ENCODE data around the gene SLC6A13. TPM values are rescaled to one million over a fixed set of nuclear protein-coding genes. Genes with fewer than 3 reads are reported as not detected.

SLC6A13 gene
- total RNA-seq, 4 donors from 2014 or later, result 5.0 to 24.9 (median 8.8) TPM

DNA sequence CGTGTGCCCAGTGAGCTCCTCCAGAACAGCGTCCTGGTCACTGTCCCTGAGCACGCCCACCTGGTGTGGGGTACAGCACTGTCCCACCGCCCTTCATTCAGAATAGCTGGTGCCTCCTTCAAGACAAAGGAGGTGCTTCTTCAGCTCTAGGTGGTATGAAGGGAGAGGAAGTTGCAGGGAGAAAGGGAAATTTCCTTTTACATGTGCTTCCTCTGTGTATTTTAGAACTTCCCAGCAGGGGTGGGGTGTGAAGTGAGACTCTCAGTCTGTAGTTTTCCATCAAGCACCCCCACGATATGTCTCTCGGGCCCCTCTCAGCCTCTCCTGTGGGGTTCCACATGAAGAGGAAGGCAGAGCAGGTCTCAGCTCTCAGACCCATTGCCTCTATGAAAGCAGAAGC lies 47.5 kb downstream of the SLC6A13 start:
- H3K4me1 ChIP-seq, result peaks cover 36 to 53% of the 10 kb centered on the region in 2 donors
- H3K36me3 ChIP-seq, result no peaks in the 10 kb centered on the region
- H3K27ac ChIP-seq, result no peak overlapping the region
- TF ChIP-seq CTCF (IDR thresholded peaks at IDR 0.05) (no peak), POLR2A (IDR thresholded peaks at IDR 0.05) (no peak)
- no peaks in the 10 kb centered on the region for H3K27me3 ChIP-seq
- H3K9me3 ChIP-seq, result no peaks in the 10 kb centered on the region
- WGBS, 2 donors, result 85 to 90% methylated on average over 6 of the region's 6 CpGs
- intact Hi-C loops (cut with DNase I), result no loop called here
- no peak overlapping the region for H3K4me3 ChIP-seq (replicated peaks in 1 of 3)
- DNase-seq, result no peak

- DNase-seq, result peak in 1 of 2 donors; percentile 52
- TF ChIP-seq CTCF (IDR thresholded peaks at IDR 0.05) (no peak), POLR2A (IDR thresholded peaks at IDR 0.05) (no peak)
- Histone ChIP-seq H3K9me3 (no peaks in the 10 kb centered on the region), H3K4me1 (peaks cover 36 to 47% of the 10 kb centered on the region in 2 donors), H3K36me3 (no peaks in the 10 kb centered on the region), H3K27ac (peak within 1 kb of the TSS; percentile 92 to 93 (median 93)), H3K27me3 (no peaks in the 10 kb centered on the region), H3K4me3 (replicated peaks in 1 of 3) (peak within 1 kb of the TSS in 1 of 3 donors; percentile 19)
- intact Hi-C loops (cut with DNase I), result no loop called here
- WGBS, 2 donors, result 54 to 58% methylated on average over 14 of the region's 14 CpGs
Measured at GRCh38 chr12:214003-214741, 48.5 kb downstream of the SLC6A13 start, which contains the start of gene SLC6A12. Gene SLC6A12 (minus strand): TSS chr12:214157. CDS start chr12:209986, 4,171 bp downstream.

GRCh38 chr12:213527-213932 lies 49.1 kb downstream of the SLC6A13 start:
- Histone ChIP-seq H3K4me1 (peaks cover 36 to 47% of the 10 kb centered on the region in 2 donors), H3K4me3 (replicated peaks in 1 of 3) (peak overlapping the region in 1 of 3 donors; percentile 19), H3K27me3 (no peaks in the 10 kb centered on the region), H3K27ac (peak overlapping the region; percentile 82 to 93 (median 92)), H3K36me3 (no peaks in the 10 kb centered on the region), H3K9me3 (no peaks in the 10 kb centered on the region)
- no peak for TF ChIP-seq POLR2A (IDR thresholded peaks at IDR 0.05)
- no peak for TF ChIP-seq CTCF (IDR thresholded peaks at IDR 0.05)
- 27 to 35% methylated on average over 6 to 11 of the region's 12 CpGs for whole genome bisulfite sequencing, 2 donors
- intact Hi-C loops (cut with DNase I), result no loop called here
- DNase-seq, result no peak

DNA sequence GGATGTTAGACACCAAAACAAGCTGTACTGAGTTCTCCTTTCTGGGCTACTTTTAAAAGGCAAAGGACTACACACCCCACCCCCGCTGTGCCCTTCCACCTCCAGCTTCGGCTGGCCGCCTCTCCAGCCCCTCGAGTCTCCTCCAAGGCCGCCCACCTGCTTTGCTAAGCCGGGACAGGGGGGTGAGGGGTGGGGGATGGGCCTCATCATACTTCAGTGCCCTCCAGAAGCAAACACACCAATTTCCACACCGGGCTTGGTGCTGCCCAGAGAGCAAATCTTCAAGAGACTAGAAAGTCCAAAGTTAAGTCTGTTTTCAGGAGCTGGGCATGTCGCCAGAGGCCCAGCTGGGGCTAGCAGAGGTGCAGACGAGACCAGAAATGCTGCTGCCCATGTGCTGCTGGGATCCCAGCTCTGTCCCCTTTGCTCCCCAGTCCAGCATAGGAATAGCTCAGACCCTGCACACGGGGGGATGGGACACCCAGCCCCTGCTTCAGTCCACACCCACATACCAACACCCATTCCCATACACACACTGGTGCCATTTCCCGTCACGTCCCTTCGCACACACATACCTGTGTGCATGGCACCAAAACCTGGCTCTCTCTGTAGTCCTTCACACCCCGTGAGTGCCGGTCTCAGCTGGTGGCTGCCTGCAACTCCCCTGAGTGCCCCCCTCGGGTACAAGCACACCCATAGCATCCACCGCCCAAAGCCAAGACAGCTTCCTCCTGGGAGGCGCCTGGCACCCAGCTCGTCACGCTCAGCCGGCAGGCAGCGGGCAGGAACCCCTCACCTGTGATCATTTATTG lies 49.7 kb downstream of the SLC6A13 start:
- 27% methylated on average over 22 of the region's 22 CpGs for WGBS, 2 donors
- H3K36me3 ChIP-seq, result no peaks in the 10 kb centered on the region
- peaks cover 36 to 47% of the 10 kb centered on the region in 2 donors for H3K4me1 ChIP-seq
- no peaks in the 10 kb centered on the region for H3K27me3 ChIP-seq
- DNase-seq, result peak; percentile 97 to 98
- intact Hi-C loops (cut with DNase I), result no loop called here
- TF ChIP-seq CTCF (IDR thresholded peaks at IDR 0.05) (peak in 1 of 6 experiments; percentile 12), POLR2A (IDR thresholded peaks at IDR 0.05) (peak in 1 of 2 donors; percentile 33)
- H3K4me3 ChIP-seq (replicated peaks in 1 of 3), result peak overlapping the region in 1 of 3 donors; percentile 19
- no peaks in the 10 kb centered on the region for H3K9me3 ChIP-seq
- peak overlapping the region; percentile 92 to 93 (median 93) for H3K27ac ChIP-seq

GRCh38 chr12:212415-212714 lies 50.3 kb downstream of the SLC6A13 start:
- no peaks in the 10 kb centered on the region for H3K36me3 ChIP-seq
- H3K27ac ChIP-seq, result peak overlapping the region; percentile 92 to 93 (median 93)
- intact Hi-C loops (cut with DNase I), result no loop called here
- TF ChIP-seq CTCF (IDR thresholded peaks at IDR 0.05), result no peak
- no peak for TF ChIP-seq POLR2A (IDR thresholded peaks at IDR 0.05)
- H3K27me3 ChIP-seq, result no peaks in the 10 kb centered on the region
- WGBS, 2 donors, result 56 to 59% methylated on average over 8 of the region's 8 CpGs
- DNase-seq, result no peak
- no peaks in the 10 kb centered on the region for H3K9me3 ChIP-seq
- H3K4me1 ChIP-seq, result peaks cover 36 to 47% of the 10 kb centered on the region in 2 donors
- no peak overlapping the region for H3K4me3 ChIP-seq (replicated peaks in 1 of 3)
